NCI-H2227 treated with DMSO at 0.1 percent for 48 hours (cell line): ENCODE results near the gene LIMK2.
"Not testable (repeated sequence)": the region's sequence is repeated elsewhere in the genome, so short reads cannot be mapped to it uniquely, and the experiment has no call there.

Experiments used
- DNase-seq: peaks from one replicate; lab custom pipeline; 2025; lab: John Stamatoyannopoulos, UW

LIMK2 gene

DNA sequence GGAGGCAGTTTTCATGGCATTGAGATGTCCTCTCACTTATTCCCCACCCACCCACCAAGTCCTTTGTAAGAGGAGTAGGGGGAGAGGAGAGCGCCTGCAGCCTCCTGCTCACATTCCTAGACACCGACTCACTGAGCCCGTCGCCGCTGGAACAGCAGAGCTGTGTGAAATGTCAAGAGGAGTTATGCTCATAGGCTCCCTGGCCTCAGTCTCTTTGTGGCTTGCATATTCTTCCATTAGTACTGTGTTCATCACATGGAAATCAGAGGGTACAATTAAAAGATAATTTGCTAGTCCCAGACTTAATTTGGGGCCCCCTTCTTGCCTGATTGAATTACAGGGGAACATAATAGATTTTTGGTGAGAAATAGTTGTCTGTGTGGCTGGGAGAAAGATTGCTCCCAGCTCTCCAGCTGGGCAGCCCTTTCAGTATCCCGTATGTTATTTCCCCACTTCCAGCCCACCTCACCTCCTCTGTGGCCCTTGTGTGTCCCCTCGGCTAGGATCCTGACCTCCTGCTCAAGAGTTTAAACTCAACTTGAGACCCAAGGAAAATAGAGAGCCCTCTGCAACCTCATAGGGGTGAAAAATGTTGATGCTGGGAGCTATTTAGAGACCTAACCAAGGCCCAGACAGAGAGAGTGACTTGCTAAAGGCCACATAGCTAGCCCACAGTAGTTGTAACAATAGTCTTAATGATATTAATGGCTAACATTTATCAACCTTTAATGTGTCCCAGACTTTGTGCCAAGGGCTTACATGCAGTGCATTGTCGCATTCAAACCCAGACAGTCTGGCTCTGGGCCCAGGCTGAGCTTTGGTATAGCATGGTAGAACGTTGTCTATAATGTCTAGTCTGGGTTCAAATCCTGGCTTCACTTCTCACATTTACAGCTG lies 32.2 kb downstream of the LIMK2 start:
- no peak for DNase-seq

DNA sequence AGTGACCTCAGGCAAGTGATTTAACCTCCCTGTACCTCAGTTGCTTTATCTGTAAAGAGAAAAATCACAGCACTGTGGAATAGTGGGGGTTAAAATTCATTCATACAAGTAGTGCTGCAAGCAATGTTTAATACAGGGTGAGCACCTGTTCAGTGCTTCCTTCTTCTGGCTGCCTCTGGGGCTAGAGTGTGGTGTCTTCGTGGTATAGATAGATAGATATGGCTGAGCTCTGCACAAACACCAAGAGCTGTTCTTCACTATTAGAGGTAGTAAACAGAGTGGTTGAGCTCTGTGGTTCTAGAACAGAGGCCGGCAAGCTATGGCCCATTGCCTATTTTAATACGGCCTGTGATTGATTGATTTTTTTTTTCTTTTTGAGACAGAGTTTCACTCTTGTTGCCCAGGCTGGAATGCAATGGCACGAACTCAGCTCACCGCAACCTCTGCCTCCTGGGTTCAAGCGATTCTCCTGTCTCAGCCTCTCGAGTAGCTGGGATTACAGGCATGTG lies 32.9 kb downstream of the LIMK2 start:
- DNase-seq = no peak

DNA sequence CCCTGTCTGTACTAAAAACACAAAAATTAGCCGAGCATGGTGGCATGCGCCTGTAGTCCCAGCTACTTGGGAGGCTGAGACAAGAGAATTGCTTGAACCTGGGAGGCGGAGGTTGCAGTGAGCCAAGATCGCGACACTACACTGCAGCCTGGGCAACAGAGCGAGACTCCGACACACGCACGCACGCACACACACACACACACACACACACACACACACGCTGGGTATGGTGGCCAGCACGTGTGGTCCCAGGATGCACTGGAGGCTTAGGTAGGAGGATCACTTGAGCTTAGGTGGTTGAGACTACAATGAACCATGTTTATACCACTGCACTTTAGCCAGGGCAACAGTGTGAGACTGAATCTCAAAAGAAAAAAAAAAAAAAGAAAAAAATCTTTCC lies 33.9 kb downstream of the LIMK2 start:
- not testable (repeated sequence) for DNase-seq

DNA sequence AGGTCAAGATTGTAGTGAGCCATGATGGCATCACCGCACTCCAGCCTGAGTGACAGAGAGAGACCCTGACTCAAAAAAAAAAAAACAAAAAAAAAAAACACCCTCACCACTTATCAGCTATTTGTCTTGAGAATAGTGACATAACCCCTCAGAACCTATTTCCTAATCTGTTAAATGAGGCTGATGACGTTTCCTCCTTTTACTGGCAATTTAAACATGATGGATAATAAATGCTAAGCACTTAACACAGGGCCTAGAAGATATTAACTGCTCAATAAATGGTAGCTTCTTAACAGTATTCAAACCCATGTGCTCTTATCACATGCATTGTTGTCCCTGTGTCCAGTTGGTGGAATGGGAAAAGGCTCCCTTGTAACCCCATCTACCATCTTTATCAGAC lies 34.6 kb downstream of the LIMK2 start:
- DNase-seq = no peak

DNA sequence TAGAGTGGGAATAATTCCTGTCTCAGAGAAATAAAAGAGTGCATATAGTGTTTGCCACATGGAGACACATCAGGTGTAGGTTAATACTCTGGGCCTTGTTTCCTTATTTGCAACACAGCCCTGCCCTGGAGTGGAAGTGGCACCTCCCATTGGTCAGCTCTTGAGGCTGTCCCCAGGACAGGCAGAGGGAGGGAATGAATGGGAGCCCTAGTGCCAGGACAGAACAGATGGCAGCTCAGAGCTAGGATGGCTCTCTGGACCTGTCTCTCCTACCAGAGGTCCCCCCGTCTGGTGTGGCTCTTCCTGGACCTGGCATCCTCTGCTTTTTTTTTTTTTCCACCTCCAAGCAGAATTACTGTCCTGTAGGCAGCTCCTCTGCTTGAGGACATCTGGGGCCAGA lies 35.6 kb downstream of the LIMK2 start:
- DNase-seq = no peak

DNA sequence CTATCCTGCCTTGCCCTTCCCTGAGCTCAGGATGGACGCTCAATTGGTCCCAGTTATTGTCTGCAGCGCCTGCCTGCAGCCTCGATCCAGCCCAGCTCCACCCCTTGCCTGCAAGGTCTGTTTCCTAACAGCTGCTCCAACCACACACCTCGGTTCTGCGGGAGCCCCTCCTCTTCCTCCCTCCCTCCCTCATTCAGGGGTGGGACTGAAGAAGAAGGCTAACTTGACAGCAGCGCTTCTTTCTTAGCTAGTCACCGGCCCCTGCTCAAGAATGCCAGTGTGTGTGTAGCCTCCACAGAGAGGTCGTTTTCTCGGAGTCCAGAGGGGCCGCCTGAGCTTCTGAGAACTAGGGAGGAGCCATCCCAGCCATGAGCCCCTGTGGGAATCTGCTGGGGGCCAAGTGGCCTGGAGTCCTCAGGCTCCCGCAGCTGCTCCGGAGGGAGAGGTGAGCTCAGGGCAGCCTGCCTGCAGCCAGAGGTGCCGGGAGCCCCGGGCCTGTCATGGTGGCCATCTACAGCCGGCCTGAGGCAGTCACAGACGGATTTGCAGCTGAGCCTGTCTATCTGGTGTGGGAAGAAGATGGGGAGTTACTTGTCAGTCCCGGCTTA lies 36.1 kb downstream of the LIMK2 start:
- peak; percentile 69 for DNase-seq

DNA sequence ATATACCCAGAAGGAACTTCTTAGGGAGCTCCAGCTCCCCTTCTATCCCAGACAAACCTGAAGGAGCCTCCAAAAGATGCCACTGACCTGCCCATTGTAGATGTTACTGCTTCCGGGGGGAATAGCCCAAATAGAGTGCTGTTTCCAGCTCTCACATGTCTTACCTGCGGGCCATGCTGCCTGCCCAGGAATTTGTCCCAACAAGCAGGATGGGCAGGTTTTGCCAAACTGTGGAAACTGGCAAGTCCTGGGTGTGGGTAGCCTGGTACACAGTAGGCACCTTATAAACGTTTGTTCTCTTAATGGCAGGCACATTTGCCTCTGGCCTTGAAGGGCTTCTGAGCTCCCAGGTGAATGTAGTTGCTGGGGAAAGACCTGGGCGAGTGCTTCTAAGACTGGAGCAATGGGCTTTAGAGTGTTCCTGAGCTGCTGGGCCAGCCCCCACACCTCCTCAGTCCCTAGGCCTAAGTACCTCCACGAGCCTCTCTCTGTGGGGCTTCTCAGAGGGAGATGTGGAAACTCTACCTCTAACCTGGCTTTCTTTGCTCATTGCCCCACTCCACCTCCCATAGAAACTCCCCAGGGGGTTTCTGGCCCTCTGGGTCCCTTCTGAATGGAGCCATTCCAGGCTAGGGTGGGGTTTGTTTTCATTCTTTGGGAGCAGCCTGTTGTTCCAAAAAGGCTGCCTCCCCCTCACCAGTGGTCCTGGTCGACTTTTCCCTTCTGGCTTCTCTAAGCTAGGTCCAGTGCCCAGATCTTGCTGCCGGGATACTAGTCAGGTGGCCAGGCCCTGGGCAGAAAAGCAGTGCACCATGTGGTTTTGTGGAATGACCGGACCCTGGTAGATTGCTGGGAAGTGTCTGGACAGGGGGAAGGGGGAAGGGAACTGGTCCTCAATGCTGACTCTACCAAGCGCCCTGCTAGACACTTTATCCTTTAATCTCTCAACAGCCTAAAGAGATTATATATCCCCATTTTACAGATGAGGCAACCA lies 37.2 kb downstream of the LIMK2 start:
- no peak for DNase-seq

DNA sequence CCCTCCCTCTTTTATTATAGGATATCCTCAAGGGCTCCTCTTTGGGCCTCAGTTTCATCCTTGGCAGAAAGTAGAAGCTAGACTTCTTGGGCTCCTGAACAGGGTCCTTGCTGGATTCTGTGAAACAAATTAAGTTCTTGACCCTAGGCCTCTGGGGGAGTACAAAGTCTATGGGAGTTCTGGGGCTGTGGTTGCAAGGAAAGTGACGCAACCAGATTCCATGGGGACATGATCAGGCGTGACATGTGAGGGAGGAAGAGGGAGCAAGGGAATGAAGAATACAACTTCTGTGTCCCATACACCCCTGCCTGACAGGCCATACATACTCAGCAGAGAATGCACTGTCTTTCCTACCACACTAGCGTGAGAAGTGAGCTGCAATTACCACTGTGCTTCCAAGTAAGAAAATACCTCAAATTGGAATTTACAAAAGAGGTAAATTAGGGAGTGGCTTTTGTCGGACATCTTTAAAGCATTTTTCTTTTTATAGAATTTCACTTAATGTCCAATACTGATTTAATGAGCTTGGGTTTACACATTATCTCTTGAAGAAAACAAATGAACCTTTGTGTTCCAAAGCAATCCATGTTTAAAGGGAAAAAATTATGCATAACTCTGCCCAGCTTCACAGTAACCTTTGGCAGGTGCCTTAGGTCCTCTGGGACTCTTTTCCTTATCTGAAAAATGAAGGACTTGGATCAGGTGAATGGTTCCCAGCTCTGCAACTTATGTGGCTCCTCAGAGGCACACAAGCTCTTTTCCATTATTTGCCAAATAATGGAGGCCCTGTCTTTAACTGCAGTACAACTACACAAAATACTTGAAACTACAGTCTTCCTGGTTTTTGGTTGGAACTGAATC lies 38.9 kb downstream of the LIMK2 start:
- DNase-seq = no peak

DNA sequence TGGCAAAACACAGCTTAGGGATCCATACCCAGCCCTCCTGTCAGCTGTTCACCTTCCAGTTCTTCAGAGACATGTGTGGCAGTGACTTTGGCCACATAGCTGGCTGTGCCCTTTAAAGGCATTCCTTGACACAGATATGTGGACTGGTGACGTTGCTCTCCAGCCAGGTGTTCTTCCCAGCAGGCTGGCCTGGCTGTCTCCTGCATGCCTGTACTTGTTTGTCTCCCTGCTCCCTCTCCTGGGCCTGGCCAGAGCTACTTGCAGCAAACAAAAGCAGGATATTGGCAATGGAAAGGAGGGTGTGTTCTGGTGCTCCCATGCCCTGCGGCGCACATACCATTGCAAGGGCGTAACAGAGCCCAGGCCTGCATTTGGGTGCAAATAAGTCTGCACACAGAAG lies 41.9 kb downstream of the LIMK2 start:
- no peak for DNase-seq

DNA sequence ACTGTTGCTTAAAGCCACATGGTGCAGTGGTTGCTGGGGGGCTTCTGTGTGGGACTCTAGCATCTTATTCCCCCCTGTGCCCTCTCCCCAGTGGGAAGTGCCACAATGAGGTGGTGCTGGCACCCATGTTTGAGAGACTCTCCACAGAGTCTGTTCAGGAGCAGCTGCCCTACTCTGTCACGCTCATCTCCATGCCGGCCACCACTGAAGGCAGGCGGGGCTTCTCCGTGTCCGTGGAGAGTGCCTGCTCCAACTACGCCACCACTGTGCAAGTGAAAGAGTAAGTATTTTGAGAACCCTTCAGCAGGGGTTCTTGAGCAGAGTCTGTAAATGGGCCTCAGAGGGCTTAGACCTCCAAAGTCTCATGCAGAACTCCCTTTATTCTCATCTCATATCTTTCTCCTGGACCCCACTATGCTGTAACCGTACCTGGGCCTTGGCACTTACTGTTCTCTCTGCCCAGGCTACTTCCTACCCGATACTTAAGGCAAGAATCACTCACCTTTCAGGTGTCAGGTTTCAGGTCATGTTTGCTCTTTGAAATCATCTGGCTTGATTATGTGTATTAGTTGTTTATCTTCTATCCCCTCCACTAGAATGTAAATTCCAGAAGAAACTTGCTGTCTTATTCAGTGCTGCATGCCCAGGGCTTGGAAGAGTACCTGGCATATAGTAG lies 47.8 kb downstream of the LIMK2 start:
- no peak for DNase-seq

DNA sequence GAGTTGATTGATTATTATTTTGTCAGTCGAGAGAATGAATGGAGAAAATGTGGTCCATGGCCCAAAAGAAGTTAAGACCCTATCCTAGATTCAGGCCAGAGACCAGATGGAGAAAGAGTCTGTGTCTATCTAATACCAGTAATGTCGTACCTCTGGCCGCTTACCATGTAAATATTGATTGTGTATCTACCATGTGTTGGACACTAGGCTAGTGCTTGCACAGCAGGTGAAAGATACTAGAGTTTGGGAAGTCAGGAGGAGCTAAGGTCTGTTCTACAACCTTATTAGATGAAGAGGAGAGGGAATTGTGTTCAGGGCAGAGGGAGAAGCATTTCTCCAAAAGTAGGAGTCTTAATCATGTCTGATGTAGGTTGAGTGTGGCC lies 48.4 kb downstream of the LIMK2 start:
- DNase-seq = no peak

DNA sequence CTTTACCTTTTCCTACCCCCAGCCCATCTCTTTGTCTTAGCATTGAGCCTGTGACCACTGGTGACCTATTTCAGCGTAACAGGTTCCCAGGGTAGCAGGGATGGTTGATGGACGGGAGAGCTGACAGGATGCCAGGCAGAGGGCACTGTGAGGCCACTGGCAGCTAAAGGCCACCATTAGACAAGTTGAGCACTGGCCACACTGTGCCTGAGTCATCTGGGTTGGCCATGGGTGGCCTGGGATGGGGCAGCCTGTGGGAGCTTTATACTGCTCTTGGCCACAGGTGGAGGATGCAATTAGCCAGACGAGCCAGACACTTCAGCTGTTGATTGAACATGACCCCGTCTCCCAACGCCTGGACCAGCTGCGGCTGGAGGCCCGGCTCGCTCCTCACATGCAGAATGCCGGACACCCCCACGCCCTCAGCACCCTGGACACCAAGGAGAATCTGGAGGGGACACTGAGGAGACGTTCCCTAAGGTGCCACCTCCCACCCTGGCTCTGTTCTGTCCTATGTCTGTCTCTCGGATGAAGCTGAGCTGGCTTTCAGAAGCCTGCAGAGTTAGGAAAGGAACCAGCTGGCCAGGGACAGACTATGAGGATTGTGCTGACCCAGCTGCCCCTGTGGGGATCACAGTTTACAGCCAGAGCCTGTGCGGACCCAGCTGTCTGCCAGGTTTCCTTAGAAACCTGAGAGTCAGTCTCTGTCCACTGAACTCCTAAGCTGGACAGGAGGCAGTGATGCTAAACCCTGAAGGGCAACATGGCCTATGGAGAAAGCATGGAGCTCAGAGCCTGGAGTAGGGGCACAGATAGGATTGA lies 50.4 kb downstream of the LIMK2 start:
- DNase-seq = no peak

DNA sequence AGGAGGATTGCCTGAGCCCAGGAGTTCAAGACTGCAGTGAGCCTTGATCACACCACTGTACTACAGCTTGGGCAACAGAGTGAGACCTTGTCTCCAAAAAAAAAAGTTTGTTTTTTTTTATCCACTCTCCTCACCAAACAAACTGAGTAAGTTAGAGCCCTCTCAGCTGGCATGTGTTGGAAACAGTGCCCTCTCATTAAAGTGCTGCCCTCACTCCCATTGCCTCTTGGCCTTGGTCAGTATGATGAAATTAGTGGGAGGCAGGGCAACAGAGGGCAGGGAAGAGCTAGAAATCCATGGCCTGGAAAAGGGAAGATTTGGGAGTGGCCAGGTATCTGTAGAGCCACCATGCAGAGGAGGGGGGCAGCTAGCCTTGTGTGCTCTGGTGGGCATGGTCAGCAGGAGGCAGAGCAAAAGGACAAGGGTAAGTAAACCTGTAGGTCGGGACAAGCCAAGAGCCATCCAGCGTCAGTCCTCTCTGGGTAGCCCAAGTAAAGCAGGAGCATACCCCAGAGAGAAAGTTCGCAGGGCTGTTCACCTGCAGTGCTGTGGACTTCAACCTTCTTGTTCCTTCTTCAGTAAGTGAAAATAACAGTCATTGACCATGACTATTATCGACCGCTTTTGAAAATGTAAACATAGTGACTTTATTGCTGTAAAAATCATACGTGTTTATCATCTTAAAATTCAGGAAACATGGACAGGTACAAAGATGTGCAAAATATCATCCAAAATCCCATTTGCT lies 52.0 kb downstream of the LIMK2 start:
- no peak for DNase-seq

DNA sequence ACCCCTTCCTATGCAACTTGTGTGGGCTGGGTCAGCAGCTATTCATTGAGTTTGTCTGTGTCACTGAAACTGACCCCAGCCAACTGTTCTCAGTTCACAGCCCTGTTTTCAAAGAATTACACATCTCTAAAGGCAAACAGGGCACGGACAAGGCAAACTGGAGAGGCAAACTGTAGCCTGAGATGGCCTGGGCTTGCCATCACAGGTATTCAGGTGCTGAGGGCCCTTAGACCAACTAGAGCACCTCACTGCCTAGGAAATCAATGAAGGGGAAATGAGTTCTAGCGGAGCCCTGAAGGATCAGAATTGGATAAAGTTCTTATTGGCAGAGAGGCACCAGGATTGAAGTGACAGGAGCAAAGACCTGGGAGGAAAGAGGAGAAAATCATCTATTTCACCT lies 56.2 kb downstream of the LIMK2 start:
- DNase-seq = no peak

DNA sequence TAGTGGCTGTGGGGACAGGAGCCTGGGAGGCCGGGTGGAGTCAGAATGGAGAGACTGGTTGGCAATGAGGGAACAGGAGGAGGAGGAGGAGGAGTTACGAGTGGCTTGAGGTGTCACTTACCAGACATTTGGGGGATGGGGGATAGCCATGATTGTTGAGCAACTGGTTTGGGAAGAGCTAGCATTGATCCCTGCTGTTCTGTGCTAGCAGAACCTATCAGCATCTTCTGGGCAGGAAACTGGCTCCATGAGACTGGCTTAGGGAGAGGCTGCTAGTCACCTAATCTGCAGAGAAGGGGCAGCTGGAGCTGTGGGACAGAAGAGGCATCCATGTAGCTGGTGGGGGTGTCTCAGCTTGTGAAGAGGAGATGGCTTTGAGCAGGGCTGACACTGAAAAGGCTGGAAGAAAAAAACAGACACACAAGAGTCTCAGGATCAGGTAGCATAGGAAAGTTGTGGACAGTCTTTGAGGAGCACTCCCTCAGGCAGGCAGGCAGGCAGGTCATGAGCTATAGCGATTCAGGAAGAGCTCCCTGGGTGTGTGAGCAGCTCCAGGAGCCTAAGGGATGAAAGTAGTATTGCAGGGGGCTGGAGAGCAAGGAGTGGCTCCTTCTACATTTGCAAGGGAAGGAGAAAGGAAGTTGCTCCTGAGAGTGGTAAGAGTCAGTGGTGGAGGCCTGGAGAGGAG lies 57.9 kb downstream of the LIMK2 start:
- no peak for DNase-seq

DNA sequence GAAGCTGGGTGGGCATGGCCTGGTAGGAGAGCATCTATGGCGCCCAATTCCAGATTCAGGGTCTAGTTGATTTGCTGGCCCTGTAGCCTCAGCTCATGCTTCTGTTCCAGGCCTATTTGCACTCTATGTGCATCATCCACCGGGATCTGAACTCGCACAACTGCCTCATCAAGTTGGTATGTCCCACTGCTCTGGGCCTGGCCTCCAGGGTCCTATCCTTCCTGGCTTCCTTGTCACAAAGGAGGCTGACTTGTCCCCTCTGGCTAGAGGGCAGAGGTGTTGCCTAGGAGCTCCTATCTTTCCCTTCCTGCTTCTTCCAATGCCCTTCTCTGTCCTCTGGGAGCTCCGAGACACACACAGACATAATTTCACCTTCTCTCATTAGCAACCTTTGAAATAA lies 58.9 kb downstream of the LIMK2 start:
- no peak for DNase-seq

DNA sequence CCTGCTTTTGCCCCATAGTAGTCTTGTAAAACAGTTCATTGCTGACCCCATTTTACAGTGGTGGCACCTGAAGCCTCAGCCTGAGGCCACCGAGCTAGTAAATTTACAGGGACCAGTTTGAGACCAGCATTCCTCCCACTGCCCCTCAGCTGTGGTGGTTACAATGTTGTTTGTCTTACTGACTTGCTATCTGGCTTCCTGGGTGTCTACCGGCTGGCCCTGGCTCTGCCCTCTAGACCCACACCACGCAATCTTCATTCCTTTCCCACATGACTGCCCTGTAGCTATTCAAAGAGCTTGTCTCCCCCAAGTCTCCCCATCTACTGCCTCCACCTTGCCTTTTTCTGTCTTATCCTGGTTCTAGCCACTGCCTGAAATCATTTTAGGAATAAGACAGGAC lies 59.4 kb downstream of the LIMK2 start:
- DNase-seq = no peak
